GM18498 (cell line): Measurements from ENCODE around the gene CDR2.
"Not testable (repeated sequence)": the region's sequence is repeated elsewhere in the genome, so short reads cannot be mapped to it uniquely, and the experiment has no call there.

Experiments used
- ATAC-seq: cut with Tn5 transposase; IDR thresholded peaks from one replicate; pipeline ENCODE4 v1.9.1; 2021; ENCODE audit warnings: mild to moderate bottlenecking, moderate library complexity; ENCODE audit not compliant: unreplicated experiment

Gene CDR2

GRCh38 chr16:22374311-22375116 lies at the start of gene CDR2:
Gene CDR2 (minus strand): TSS chr16:22374619. CDS start chr16:22374309, 310 bp downstream.
- peak; percentile 94 for ATAC-seq

- no peak for ATAC-seq
These were observed 49.3 kb upstream of the CDR2 start for GRCh38 chr16:22423716-22424115.

GRCh38 chr16:22421136-22421535 lies 46.7 kb upstream of the CDR2 start:
- no peak for ATAC-seq

DNA sequence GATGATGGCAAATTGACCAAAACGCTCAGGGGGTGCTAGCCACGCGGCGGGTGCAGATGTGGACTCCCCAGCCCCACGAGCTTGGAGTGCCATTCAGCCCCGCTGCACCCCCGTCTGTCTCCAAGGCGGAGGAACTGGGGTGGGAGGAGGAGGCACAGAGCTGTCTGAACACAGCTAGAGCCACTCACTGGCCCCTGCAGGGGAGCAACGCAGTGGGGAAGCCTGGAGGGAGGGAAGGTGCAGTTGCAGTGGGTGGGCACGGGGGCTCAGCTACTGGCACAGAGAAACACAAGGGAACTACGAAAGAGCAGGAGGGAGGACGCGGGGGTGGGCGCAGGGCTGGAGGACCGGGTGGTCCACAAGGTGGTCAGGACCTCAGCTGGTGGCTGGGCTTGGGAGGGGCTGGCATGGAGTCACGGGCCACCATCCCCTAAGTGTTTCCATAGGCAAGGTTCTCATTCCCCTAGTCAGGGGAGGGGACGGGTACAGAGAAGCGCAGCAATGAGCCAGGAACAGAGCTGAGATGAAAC lies 46.3 kb upstream of the CDR2 start:
- no peak for ATAC-seq

DNA sequence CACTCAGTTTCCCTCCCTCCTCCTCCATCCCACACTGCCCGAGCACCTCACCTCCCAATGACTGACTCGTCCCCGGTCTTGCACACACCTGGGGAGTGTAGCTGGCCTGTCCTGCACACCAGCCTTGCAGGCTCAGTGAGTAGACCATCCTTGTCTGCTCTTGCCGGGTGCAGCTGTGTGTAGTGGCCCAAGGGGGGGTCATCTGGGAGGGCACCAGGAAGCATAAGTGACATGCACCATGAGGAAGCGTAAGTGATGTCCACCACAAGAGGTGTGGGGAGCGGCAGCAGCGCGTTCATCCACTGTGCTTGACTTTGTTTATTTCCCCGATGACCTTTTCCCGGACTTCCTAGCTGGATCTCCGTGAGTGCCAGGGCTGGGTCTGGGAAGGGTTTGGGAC lies 45.5 kb upstream of the CDR2 start:
- no peak for ATAC-seq

DNA sequence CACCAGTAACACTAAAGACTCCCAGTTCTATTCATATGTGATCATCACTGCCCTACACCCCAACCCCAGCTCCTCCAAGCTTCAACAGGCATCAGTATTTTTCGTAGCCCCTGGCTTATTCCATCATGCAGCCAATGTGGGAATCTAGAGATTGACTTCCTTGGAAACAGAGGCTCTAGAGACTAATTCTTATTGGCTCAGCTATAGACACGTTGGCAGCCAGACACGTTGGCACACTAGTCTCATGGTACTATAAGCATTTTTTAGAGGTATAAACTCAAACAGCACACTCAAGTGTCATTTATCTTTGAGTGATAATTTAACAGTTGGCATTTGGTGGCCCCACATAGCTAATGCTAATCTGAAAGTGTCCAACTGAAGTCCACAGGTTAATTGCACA lies 44.4 kb upstream of the CDR2 start:
- ATAC-seq = no peak

DNA sequence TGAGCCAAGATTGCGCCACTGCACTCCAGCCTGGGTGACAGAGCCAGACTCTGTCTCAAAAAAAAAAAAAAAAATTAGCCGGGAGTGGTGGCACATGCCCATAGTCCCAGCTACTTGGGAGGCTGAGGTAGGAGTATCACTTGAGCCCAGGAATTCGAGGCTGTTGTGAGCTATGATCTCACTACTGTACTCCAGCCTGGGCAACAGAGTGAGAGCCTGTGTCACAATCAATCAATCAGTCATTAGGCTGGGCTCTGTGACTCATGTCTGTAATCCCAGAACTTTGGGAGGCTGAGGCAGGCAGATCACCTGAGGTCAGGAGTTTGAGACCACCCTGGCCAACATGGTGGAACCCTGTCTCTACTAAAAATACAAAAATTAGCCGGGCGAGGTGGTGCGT lies 43.4 kb upstream of the CDR2 start:
- not testable (repeated sequence) for ATAC-seq

- ATAC-seq = no peak
These were observed 42.6 kb upstream of the CDR2 start for GRCh38 chr16:22417019-22417418.

GRCh38 chr16:22413819-22414218 lies 39.4 kb upstream of the CDR2 start:
- ATAC-seq = no peak

- ATAC-seq = no peak
These were observed 33.1 kb upstream of the CDR2 start for GRCh38 chr16:22407486-22407885.

GRCh38 chr16:22402191-22402590 lies 27.8 kb upstream of the CDR2 start:
- ATAC-seq = no peak

DNA sequence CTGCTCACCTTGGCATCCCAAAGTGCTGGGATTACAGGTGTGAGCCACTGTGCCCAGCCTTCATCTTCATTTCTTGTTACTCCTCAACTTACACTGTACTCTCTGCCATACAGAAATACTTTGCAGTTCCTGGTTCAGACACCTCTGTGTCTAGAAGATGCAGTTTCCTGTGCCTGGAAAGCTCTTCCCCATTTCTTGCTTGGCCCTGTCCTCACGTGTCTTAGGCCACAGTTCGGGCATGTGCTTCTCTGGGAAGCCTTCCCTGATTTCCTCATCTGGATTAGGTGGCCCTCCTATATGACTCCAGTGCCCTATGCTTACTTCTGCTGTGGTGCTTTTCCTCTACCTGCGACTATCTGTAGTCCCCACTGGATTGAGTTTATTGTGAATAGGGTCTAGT lies 26.5 kb upstream of the CDR2 start:
- no peak for ATAC-seq

DNA sequence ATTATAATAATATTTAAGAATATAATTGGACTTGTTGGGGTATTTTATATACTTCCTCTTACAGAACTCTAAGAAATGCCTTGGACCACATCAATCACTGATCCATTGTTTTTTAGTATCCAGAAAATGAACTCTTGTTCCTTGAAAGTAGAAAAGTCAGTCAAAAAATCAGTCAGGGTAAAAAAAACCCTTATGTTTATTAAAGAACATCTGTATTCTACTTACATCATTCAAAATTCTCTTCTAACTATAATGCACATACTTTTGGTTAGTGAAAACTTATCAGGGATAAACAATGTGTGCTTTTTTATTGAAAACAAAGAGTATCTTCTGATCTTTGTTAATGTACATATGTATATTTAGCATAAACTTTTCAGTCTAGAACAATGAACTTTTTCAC lies 23.5 kb upstream of the CDR2 start:
- ATAC-seq = no peak

GRCh38 chr16:22397464-22397863 lies 23.0 kb upstream of the CDR2 start:
- ATAC-seq = no peak

- ATAC-seq = no peak
These were observed 21.5 kb upstream of the CDR2 start for GRCh38 chr16:22395960-22396359.

- ATAC-seq = no peak
These were observed 19.7 kb upstream of the CDR2 start for GRCh38 chr16:22394121-22394520.

GRCh38 chr16:22388101-22388644 lies 13.8 kb upstream of the CDR2 start:
- no peak for ATAC-seq

DNA sequence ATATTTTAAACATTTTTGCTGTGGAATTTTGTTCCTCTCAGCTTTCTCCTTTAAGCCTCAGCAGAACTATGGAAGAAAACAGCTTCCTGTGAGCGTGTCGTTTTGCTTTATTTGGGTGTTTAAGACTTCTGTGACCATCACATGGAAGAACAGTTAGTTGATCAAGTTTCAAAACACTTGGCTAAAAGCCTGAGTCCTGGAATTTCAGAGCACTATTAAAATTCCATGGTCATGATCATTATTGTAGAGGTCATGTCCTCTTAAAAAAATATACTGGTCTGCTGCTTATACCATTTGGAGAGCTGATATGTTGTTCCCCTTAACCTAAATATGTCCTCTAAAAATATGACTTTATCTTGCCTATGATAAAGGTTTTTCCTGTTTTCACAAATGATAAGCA lies 12.6 kb upstream of the CDR2 start:
- no peak for ATAC-seq

- no peak for ATAC-seq
These were observed 10.8 kb upstream of the CDR2 start for GRCh38 chr16:22385196-22385595.

GRCh38 chr16:22383827-22384226 lies 9.4 kb upstream of the CDR2 start:
- ATAC-seq = no peak

DNA sequence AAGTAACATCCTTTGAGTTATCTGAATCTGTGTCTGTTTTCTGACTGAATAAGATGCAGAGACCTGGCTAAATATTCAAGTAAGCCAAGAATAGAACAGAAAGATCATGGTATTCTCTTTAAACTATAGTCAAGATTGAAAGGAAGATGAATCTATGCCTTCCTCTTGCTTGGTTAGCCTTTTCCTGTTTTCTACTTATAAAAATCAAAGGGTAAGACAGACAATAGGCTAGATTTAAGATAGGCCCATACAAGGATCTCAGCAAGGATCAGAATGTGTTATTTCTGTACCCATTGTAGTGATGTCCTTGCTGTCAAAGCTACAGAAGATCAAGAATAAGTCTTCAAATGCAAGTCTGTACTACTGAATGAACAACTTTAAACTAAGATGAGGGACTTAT lies 7.0 kb upstream of the CDR2 start:
- no peak for ATAC-seq

DNA sequence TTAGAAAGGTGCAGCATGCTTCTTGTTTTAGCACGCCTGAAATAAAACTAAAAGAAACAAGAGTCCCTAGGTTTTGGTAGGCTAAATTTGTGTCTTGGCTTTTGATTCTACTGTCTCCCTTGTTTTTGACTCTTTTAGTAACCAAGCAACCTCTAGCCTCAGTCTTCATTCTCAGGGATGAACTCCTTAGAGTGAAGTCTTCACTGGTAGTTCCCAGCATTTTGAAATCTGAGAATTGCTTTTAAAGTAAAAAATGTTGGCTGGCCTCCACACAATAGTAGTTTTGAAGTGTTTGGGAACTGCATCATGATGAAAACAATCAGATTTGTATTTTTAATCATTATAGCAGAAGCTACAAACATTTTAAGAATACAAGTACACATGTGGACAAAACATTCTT lies 6.1 kb upstream of the CDR2 start:
- ATAC-seq = no peak

DNA sequence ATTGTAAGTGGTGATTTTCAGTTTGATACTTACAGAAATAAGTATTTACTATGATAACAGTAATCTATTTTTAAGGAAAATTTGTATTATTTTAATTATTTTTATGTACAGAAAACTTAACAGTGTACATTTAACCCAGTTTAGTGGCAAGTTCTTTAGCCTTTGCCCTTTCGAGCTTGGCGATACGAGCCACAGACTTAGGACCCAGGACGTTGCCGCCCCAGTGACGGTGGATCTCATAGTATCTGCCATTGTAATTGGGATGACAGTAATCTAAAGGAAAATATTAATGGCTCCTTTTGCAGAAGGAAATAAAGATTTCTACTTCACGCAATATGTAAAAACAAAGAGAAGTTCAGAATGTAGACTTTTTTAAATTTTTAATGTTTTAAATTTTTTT lies 5.2 kb upstream of the CDR2 start:
- ATAC-seq = no peak
